NCI-H2081 (cell line): ENCODE measurements around the gene MRTFA.

Experiments used
- DNase-seq, 2 experiments: peaks; one replicate each; lab custom pipeline; 2025; lab: John Stamatoyannopoulos, UW

Gene MRTFA

GRCh38 chr22:40410731-40411505 lies 225.6 kb downstream of the MRTFA start:
- no peak for DNase-seq

GRCh38 chr22:40410272-40410671 lies 226.2 kb downstream of the MRTFA start:
- DNase-seq = no peak

GRCh38 chr22:40409613-40410113 lies 226.9 kb downstream of the MRTFA start:
- no peak for DNase-seq

GRCh38 chr22:40408718-40409612 lies 227.6 kb downstream of the MRTFA start:
- no peak for DNase-seq

- DNase-seq = no peak
Observed at GRCh38 chr22:40407831-40408717, 228.4 kb downstream of the MRTFA start.

- no peak for DNase-seq
Observed at GRCh38 chr22:40407021-40407761, 229.3 kb downstream of the MRTFA start.

- no peak for DNase-seq
Observed at GRCh38 chr22:40406063-40406890, 230.2 kb downstream of the MRTFA start.

GRCh38 chr22:40405178-40406062 lies 231.1 kb downstream of the MRTFA start:
- DNase-seq = no peak

GRCh38 chr22:40404251-40405177 lies 232.0 kb downstream of the MRTFA start:
- DNase-seq = no peak

GRCh38 chr22:40403651-40404050 lies 232.9 kb downstream of the MRTFA start:
- no peak for DNase-seq

GRCh38 chr22:40403141-40403540 lies 233.4 kb downstream of the MRTFA start:
- no peak for DNase-seq

- no peak for DNase-seq
Observed at GRCh38 chr22:40401981-40402406, 234.5 kb downstream of the MRTFA start.

GRCh38 chr22:40401532-40401931 lies 235.0 kb downstream of the MRTFA start:
- no peak for DNase-seq

- no peak for DNase-seq
Observed at GRCh38 chr22:40400159-40400558, 236.4 kb downstream of the MRTFA start.

- DNase-seq = no peak
Observed at GRCh38 chr22:40399621-40400020, 236.9 kb downstream of the MRTFA start.

- no peak for DNase-seq
Observed at GRCh38 chr22:40397396-40397795, 239.1 kb downstream of the MRTFA start.

- peak; percentile 77 to 86 for DNase-seq
Observed at GRCh38 chr22:40396882-40397281, 239.6 kb downstream of the MRTFA start.

- no peak for DNase-seq
Observed at GRCh38 chr22:40395607-40396006, 240.9 kb downstream of the MRTFA start.
